Measurements from ENCODE around the gene PLA2G2E.

DNA sequence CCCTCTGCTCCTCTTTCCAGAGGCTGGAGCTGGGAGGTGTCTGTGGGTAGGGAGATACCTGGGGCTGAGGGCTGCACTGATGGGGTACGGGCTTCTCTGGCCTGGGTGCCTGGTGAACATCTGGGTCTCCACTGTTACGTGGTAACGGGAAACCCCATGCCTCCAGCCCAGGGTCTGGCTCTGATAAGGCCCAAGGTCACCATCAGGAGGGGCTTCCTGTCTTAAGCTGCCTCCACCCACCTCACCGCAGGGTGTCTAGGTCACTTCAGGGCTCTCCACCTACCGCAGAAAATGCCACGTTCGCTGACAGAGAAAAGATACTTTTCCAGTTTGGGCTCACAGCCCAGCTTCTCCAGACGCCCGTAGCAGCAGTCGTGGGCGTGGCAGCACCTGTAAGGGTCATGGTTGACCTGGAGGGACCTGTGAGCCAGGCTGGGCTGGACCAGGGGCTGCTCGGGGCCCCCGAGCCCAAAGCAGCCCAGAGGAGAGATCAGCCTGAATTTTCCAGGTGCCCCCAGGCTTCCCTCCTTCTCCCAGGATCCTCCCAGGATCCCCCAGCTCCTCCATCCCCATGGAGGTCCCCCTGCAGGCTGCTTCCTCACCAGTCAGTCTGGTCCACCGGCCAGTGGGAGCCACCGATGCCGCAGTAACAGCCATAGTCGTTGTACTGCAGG, 1.3 kb downstream of the PLA2G2E start:
- TF ChIP-seq POLR2A (IDR thresholded peaks at IDR 0.05) = no peak
- TF ChIP-seq, protein P1, sequence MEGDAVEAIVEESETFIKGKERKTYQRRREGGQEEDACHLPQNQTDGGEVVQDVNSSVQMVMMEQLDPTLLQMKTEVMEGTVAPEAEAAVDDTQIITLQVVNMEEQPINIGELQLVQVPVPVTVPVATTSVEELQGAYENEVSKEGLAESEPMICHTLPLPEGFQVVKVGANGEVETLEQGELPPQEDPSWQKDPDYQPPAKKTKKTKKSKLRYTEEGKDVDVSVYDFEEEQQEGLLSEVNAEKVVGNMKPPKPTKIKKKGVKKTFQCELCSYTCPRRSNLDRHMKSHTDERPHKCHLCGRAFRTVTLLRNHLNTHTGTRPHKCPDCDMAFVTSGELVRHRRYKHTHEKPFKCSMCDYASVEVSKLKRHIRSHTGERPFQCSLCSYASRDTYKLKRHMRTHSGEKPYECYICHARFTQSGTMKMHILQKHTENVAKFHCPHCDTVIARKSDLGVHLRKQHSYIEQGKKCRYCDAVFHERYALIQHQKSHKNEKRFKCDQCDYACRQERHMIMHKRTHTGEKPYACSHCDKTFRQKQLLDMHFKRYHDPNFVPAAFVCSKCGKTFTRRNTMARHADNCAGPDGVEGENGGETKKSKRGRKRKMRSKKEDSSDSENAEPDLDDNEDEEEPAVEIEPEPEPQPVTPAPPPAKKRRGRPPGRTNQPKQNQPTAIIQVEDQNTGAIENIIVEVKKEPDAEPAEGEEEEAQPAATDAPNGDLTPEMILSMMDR (IDR thresholded peaks at IDR 0.05) = no peak
